Upper lobe of left lung (tissue), 6 donors: ENCODE measurements around the gene B9D2. TPM values are rescaled to one million over a fixed set of nuclear protein-coding genes. Genes with fewer than 3 reads are reported as not detected.
A peak's percentile ranks its signal among the peaks of the same experiment; 100 is the strongest.

Experiments used
- ATAC-seq, 2 donors: fragments of 200-7000 bp; cut with Tn5 transposase; one replicate each; pipeline ENCODE4 v1.9.1; 2022; ENCODE audit warnings: mild to moderate bottlenecking in 2 of 2, moderate library complexity in 2 of 2; ENCODE audit not compliant: low FRiP score in 2 of 2
- DNase-seq, 2 donors: peaks; one replicate each; pipeline ENCODE4 v3.0.0-alpha.2; 2019 to 2020
- H3K27ac ChIP-seq, 4 donors: fragments of 200-600 bp; sonication (generic); one replicate each; pipeline ENCODE4 v1.5.1; 2016 to 2019
- H3K27me3 ChIP-seq, 4 donors: fragments of 200-600 bp; sonication (generic); one replicate each; pipeline ENCODE4 v1.5.1; 2017 to 2019
- H3K36me3 ChIP-seq, 4 donors: fragments of 200-600 bp; sonication (generic); one replicate each; pipeline ENCODE4 v1.5.1; 2016 to 2019
- H3K4me1 ChIP-seq, 4 donors: fragments of 200-600 bp; sonication (generic); one replicate each; pipeline ENCODE4 v1.5.1; 2018 to 2019
- H3K4me3 ChIP-seq, 4 donors: fragments of 200-600 bp; sonication (generic); one replicate each; pipeline ENCODE4 v1.5.1; 2017 to 2019; ENCODE audit warnings: mild to moderate bottlenecking in 2 of 4, moderate library complexity in 1 of 4
- H3K9me3 ChIP-seq, 4 donors: fragments of 200-600 bp; sonication (generic); one replicate each; pipeline ENCODE4 v1.5.1; 2018 to 2019
- CTCF ChIP-seq, 6 experiments: fragments of 450-650 bp in 4 of 6; fragments of 200-600 bp in 2 of 6; sonication (generic) in 2 of 6; IDR thresholded peaks; one replicate each; pipeline ENCODE4 v1.5.1; 2016 to 2019; ENCODE audit warnings: antibody characterized with exemption in 6 of 6
- EP300 ChIP-seq, 4 donors: sonication (generic); formaldehyde crosslinking; IDR thresholded peaks; one replicate each; pipeline ENCODE4 v1.5.1; 2017; ENCODE audit warnings: antibody characterized with exemption in 4 of 4, control low read depth in 2 of 4
- POLR2A ChIP-seq, 4 donors: fragments of 450-650 bp; IDR thresholded peaks; one replicate each; pipeline ENCODE4 v1.5.1; 2016 to 2017; ENCODE audit warnings: antibody characterized with exemption in 4 of 4, mild to moderate bottlenecking in 2 of 4
- POLR2AphosphoS5 ChIP-seq, 2 donors: sonication (generic); formaldehyde crosslinking; IDR thresholded peaks; one replicate each; pipeline ENCODE4 v1.5.1; 2017; ENCODE audit warnings: antibody characterized with exemption in 2 of 2
- WGBS, 2 donors: methylation state at CpG; one replicate each; pipeline ENCODE4 v1.1.5; 2017 to 2018; 5-methylcytosine and 5-hydroxymethylcytosine counted together
- total RNA-seq, 6 donors: library from RNA; depleted of rRNA in 4 of 6; stranded (reverse); fragments of >200 nt in 4 of 6; gene quantifications; one replicate each; pipeline versions ENCODE4 v1.1.0 to v1.2.1, GENCODE V29; 2016 to 2021
- donor health status: DM: no; HTN: no; CAD: no; lungs with moderate emphysema.
- donor health status: DM: no; HTN: yes; CAD: no; lungs with severe emphysema.

B9D2 gene
- total RNA-seq, 6 donors from 2014 or later = 7.0 to 17.2 (median 10.3) TPM; not detected in 1

GRCh38 chr19:41332468-41332867 is 31.5 kb downstream of the B9D2 start:
- 92 to 95% methylated on average over 5 of the region's 5 CpGs for WGBS, 2 donors
- no peak overlapping the region for H3K4me3 ChIP-seq
- no peak overlapping the region for H3K27ac ChIP-seq
- TF ChIP-seq CTCF (IDR thresholded peaks at IDR 0.05) (no peak), EP300 (IDR thresholded peaks at IDR 0.05) (no peak), POLR2AphosphoS5 (IDR thresholded peaks at IDR 0.05) (no peak), POLR2A (IDR thresholded peaks at IDR 0.05) (no peak)
- H3K4me1 ChIP-seq = peaks cover 32 to 44% (median 36%) of the 10 kb centered on the region in 4 donors
- ATAC-seq = no peak
- DNase-seq = no peak
- H3K9me3 ChIP-seq = no peaks in the 10 kb centered on the region
- H3K36me3 ChIP-seq = peaks cover 3 to 38% (median 22%) of the 10 kb centered on the region in 4 donors
- H3K27me3 ChIP-seq = no peaks in the 10 kb centered on the region

GRCh38 chr19:41332000-41332399 is 31.9 kb downstream of the B9D2 start:
- TF ChIP-seq POLR2A (IDR thresholded peaks at IDR 0.05) = no peak
- TF ChIP-seq EP300 (IDR thresholded peaks at IDR 0.05) = no peak
- no peak for TF ChIP-seq POLR2AphosphoS5 (IDR thresholded peaks at IDR 0.05)
- no peak for TF ChIP-seq CTCF (IDR thresholded peaks at IDR 0.05)
- H3K36me3 ChIP-seq = peaks cover 3 to 34% (median 22%) of the 10 kb centered on the region in 4 donors
- peaks cover 37 to 48% (median 41%) of the 10 kb centered on the region in 4 donors for H3K4me1 ChIP-seq
- H3K9me3 ChIP-seq = no peaks in the 10 kb centered on the region
- DNase-seq (no peak), ATAC-seq (no peak)
- no peak overlapping the region for H3K4me3 ChIP-seq
- WGBS, 2 donors = 94 to 96% methylated on average over 15 to 16 of the region's 16 CpGs
- no peaks in the 10 kb centered on the region for H3K27me3 ChIP-seq
- H3K27ac ChIP-seq = no peak overlapping the region

- 74 to 81% methylated on average over 23 to 31 of the region's 47 CpGs for WGBS, 2 donors
- DNase-seq (peak in 1 of 2 donors; percentile 86), ATAC-seq (no peak)
- H3K9me3 ChIP-seq = no peaks in the 10 kb centered on the region
- no peak overlapping the region for H3K4me3 ChIP-seq
- peaks cover 3 to 34% (median 22%) of the 10 kb centered on the region in 4 donors for H3K36me3 ChIP-seq
- no peaks in the 10 kb centered on the region for H3K27me3 ChIP-seq
- no peak overlapping the region for H3K27ac ChIP-seq
- no peak for TF ChIP-seq EP300 (IDR thresholded peaks at IDR 0.05)
- TF ChIP-seq POLR2AphosphoS5 (IDR thresholded peaks at IDR 0.05) = no peak
- no peak for TF ChIP-seq CTCF (IDR thresholded peaks at IDR 0.05)
- TF ChIP-seq POLR2A (IDR thresholded peaks at IDR 0.05) = no peak
- peaks cover 45 to 57% (median 50%) of the 10 kb centered on the region in 4 donors for H3K4me1 ChIP-seq
Observed at GRCh38 chr19:41330946-41331678, 32.8 kb downstream of the B9D2 start.

DNA sequence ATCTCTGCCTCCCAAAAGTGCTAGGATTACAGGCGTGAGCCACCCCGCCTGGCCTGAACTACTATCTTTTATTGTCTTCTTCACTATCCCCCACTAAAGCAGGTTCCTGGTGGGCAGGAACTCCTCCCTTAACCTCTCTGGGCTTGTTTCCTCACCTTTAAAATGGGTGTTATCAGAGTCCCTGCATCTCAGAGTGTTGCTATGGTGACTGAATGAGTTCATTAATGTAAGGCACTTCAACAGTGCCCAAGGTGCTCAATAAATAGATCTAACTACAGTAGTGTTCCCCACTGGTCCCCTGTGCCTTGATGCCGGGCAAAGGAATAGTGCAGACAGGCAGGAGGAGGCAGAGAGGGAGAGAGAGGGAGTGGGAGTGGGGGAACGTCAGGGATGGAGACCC is 33.5 kb downstream of the B9D2 start:
- DNase-seq (no peak), ATAC-seq (no peak)
- Histone ChIP-seq H3K4me1 (peaks cover 50 to 60% (median 56%) of the 10 kb centered on the region in 4 donors), H3K4me3 (no peak overlapping the region), H3K9me3 (no peaks in the 10 kb centered on the region), H3K36me3 (peaks cover 3 to 34% (median 22%) of the 10 kb centered on the region in 4 donors), H3K27ac (no peak overlapping the region), H3K27me3 (no peaks in the 10 kb centered on the region)
- 68 to 79% methylated on average over 4 of the region's 4 CpGs for WGBS, 2 donors
- TF ChIP-seq EP300 (IDR thresholded peaks at IDR 0.05) (no peak), POLR2AphosphoS5 (IDR thresholded peaks at IDR 0.05) (no peak), POLR2A (IDR thresholded peaks at IDR 0.05) (no peak), CTCF (IDR thresholded peaks at IDR 0.05) (no peak)
